H1 (cell line): Measurements from ENCODE around the gene TRMT61A. TPM values are rescaled to one million over a fixed set of nuclear protein-coding genes. Genes with fewer than 3 reads are reported as not detected.

Experiments used
- CTCF ChIA-PET: fragments of 300-600 bp; sonication (Branson Sonifier 250); formaldehyde crosslinking; loops from one replicate; lab custom pipeline; 2021; ENCODE audit not compliant: partially characterized antibody; lab: Charles Lee
- POLR2A ChIA-PET: fragments of 300-600 bp; sonication (Branson Sonifier 250); formaldehyde crosslinking; loops from one replicate; lab custom pipeline; 2021; ENCODE audit warnings: inconsistent platforms; ENCODE audit not compliant: partially characterized antibody; lab: Charles Lee
- DNase-seq, 2 experiments: peaks; one replicate each; pipeline versions ENCODE4 v3.0.0 to v3.0.0-alpha.2; 2010 to 2022; ENCODE audit warnings: low spot score in 2 of 2, low read depth in 1 of 2, mixed read lengths in 1 of 2
- FAIRE-seq: peaks from 2 replicates; lab custom pipeline; 2011; peaks lifted over from hg19 to GRCh38; lab: Jason Lieb, UNC
- H2AFZ ChIP-seq: 2 replicates; pipeline ENCODE4 v1.8.1; 2012; ENCODE audit warnings: low read length, inconsistent platforms
- H2AK5ac ChIP-seq: 2 replicates; pipeline ENCODE4 v1.6.1; 2013; ENCODE audit warnings: low read depth, low read length
- H2BK120ac ChIP-seq: replicated peaks from 2 replicates; pipeline ENCODE3; 2013; ENCODE audit warnings: low read depth, low read length, inconsistent platforms
- H2BK12ac ChIP-seq: 2 replicates; pipeline ENCODE4 v1.6.1; 2013; ENCODE audit warnings: low read depth, low read length
- H2BK15ac ChIP-seq: 2 replicates; pipeline ENCODE4 v1.6.1; 2013; ENCODE audit warnings: low read length
- H2BK20ac ChIP-seq: 2 replicates; pipeline ENCODE4 v1.6.1; 2013; ENCODE audit warnings: low read length
- H2BK5ac ChIP-seq: 2 replicates; pipeline ENCODE4 v1.6.1; 2013; ENCODE audit warnings: low read depth, low read length
- H3K14ac ChIP-seq: 2 replicates; pipeline ENCODE4 v1.6.1; 2013; ENCODE audit warnings: inconsistent platforms; ENCODE audit not compliant: insufficient read length
- H3K18ac ChIP-seq: 2 replicates; pipeline ENCODE4 v1.6.1; 2013; ENCODE audit warnings: low read length; ENCODE audit errors: extremely low read depth
- H3K23ac ChIP-seq: 2 replicates; pipeline ENCODE4 v1.6.1; 2013; ENCODE audit warnings: inconsistent platforms; ENCODE audit not compliant: insufficient read length
- H3K23me2 ChIP-seq: 2 replicates; pipeline ENCODE4 v1.6.1; 2013; ENCODE audit warnings: low read depth, low read length
- H3K27ac ChIP-seq: 2 replicates; pipeline ENCODE4 v1.6.1; 2011; ENCODE audit warnings: low read depth, low read length, inconsistent platforms
- H3K27me3 ChIP-seq, 4 experiments: replicated peaks in 1 of 4; 1 replicate in 1 of 4; 2 replicates in 3 of 4; pipeline versions ENCODE4 v1.6.1 to v1.8.1; 2011 to 2013; ENCODE audit warnings: low read length in 3 of 4, mild to moderate bottlenecking in 3 of 4, inconsistent platforms in 2 of 4, mixed read lengths in 2 of 4, moderate library complexity in 1 of 4; ENCODE audit not compliant: control insufficient read depth in 3 of 4, insufficient read depth in 3 of 4; ENCODE audit errors: extremely low read depth in 1 of 4
- H3K36me3 ChIP-seq, 4 experiments: 2 replicates each; pipeline versions ENCODE4 v1.6.1 to v1.8.1; 2011 to 2013; ENCODE audit warnings: mild to moderate bottlenecking in 4 of 4, low read length in 3 of 4, moderate library complexity in 2 of 4, control low read depth in 1 of 4, inconsistent platforms in 1 of 4; ENCODE audit not compliant: insufficient read depth in 4 of 4, control insufficient read depth in 2 of 4
- H3K4ac ChIP-seq: replicated peaks from 2 replicates; pipeline ENCODE3; 2013; ENCODE audit warnings: low read length, low read depth, mixed read lengths, inconsistent platforms; ENCODE audit not compliant: insufficient read length
- H3K4me1 ChIP-seq, 4 experiments: replicated peaks in 1 of 4; 1 replicate in 1 of 4; 2 replicates in 3 of 4; pipeline versions ENCODE4 v1.6.1 to v1.8.1; 2011 to 2013; ENCODE audit warnings: low read length in 3 of 4, inconsistent platforms in 2 of 4, mixed read lengths in 1 of 4; ENCODE audit not compliant: insufficient read depth in 4 of 4, control insufficient read depth in 3 of 4
- H3K4me2 ChIP-seq, 2 experiments: 2 replicates each; pipeline versions ENCODE4 v1.6.1 to v1.8.1; 2011 to 2013; ENCODE audit warnings: low read depth in 2 of 2, low read length in 2 of 2, control low read depth in 1 of 2, inconsistent platforms in 1 of 2, mild to moderate bottlenecking in 1 of 2; ENCODE audit not compliant: insufficient read depth in 1 of 2
- H3K4me3 ChIP-seq, 4 experiments: fragments of 200-600, 300-600 bp in 1 of 4; sonication (generic), shearing (Covaris generic), sonication (Bioruptor Twin) in 1 of 4; 2 replicates each; pipeline versions ENCODE4 v1.5.1 to v1.8.1; 2011 to 2016; ENCODE audit warnings: low read length in 4 of 4, low read depth in 3 of 4, control low read depth in 2 of 4, inconsistent platforms in 2 of 4, mild to moderate bottlenecking in 2 of 4, mixed read lengths in 1 of 4, moderate library complexity in 1 of 4; ENCODE audit not compliant: insufficient read depth in 2 of 4; ENCODE audit errors: extremely low read depth in 1 of 4
- H3K56ac ChIP-seq: replicated peaks from 2 replicates; pipeline ENCODE3; 2013; ENCODE audit warnings: low read depth, mild to moderate bottlenecking, mixed read lengths, low read length, inconsistent platforms; ENCODE audit not compliant: insufficient read length
- H3K79me1 ChIP-seq: 2 replicates; pipeline ENCODE4 v1.6.1; 2013; ENCODE audit warnings: low read depth, low read length, control low read depth
- H3K79me2 ChIP-seq, 2 experiments: 2 replicates each; pipeline versions ENCODE4 v1.6.1 to v1.8.1; 2012 to 2013; ENCODE audit warnings: low read length in 2 of 2, mild to moderate bottlenecking in 2 of 2, inconsistent platforms in 1 of 2; ENCODE audit not compliant: insufficient read depth in 2 of 2, control insufficient read depth in 1 of 2
- H3K9ac ChIP-seq, 4 experiments: replicated peaks in 1 of 4; 1 replicate in 1 of 4; 2 replicates in 3 of 4; pipeline versions ENCODE4 v1.6.1 to v1.8.1; 2011 to 2013; ENCODE audit warnings: low read depth in 3 of 4, low read length in 3 of 4, control low read depth in 2 of 4, mild to moderate bottlenecking in 2 of 4, moderate library complexity in 2 of 4, inconsistent platforms in 1 of 4; ENCODE audit errors: extremely low read depth in 1 of 4
- H3K9me3 ChIP-seq, 2 experiments: 2 replicates each; pipeline versions ENCODE4 v1.6.1 to v1.8.1; 2012 to 2013; ENCODE audit warnings: mild to moderate bottlenecking in 2 of 2, moderate library complexity in 2 of 2, control low read depth in 1 of 2, inconsistent platforms in 1 of 2, low read depth in 1 of 2, low read length in 1 of 2, mixed read lengths in 1 of 2; ENCODE audit not compliant: insufficient read depth in 2 of 2
- H4K20me1 ChIP-seq, 2 experiments: replicated peaks in 1 of 2; 2 replicates each; pipeline versions ENCODE3 to v1.8.1; 2011 to 2013; ENCODE audit warnings: inconsistent platforms in 2 of 2, low read length in 2 of 2, mild to moderate bottlenecking in 1 of 2; ENCODE audit not compliant: insufficient read depth in 2 of 2, control insufficient read depth in 1 of 2
- H4K5ac ChIP-seq: 2 replicates; pipeline ENCODE4 v1.6.1; 2013; ENCODE audit warnings: low read length, low read depth, mixed read lengths, inconsistent platforms; ENCODE audit not compliant: insufficient read length
- H4K8ac ChIP-seq: 2 replicates; pipeline ENCODE4 v1.8.0; 2013; ENCODE audit warnings: mild to moderate bottlenecking, moderate library complexity, low read length, inconsistent platforms; ENCODE audit not compliant: insufficient read depth; ENCODE audit errors: extremely low read depth
- H4K91ac ChIP-seq: replicated peaks from 2 replicates; pipeline ENCODE3; 2013; ENCODE audit warnings: low read length, mixed read lengths, inconsistent platforms; ENCODE audit not compliant: insufficient read length
- BACH1 ChIP-seq: IDR thresholded peaks from 2 replicates; pipeline ENCODE4 v1.6.1; 2012; ENCODE audit warnings: low read length, improper control_type of control experiment
- CREB1 ChIP-seq: IDR thresholded peaks from 2 replicates; pipeline ENCODE4 v1.6.1; 2012; ENCODE audit warnings: inconsistent platforms
- EGR1 ChIP-seq: IDR thresholded peaks from 2 replicates; pipeline ENCODE4 v1.6.1; 2011; ENCODE audit warnings: low read depth, low read length, borderline replicate concordance
- JUND ChIP-seq: IDR thresholded peaks from 2 replicates; pipeline ENCODE4 v1.6.1; 2011; ENCODE audit warnings: mild to moderate bottlenecking, improper control_type of control experiment, low read length
- NRF1 ChIP-seq: IDR thresholded peaks from 2 replicates; pipeline ENCODE4 v1.6.1; 2011; ENCODE audit warnings: mild to moderate bottlenecking, low read depth, low read length, improper control_type of control experiment
- RNF2 ChIP-seq: fragments of 200-900, 300-1000 bp; sonication (generic); IDR thresholded peaks from 2 replicates; pipeline ENCODE4 v1.7.1; 2016; ENCODE audit warnings: borderline replicate concordance, low read depth, mild to moderate bottlenecking, antibody characterized with exemption, low read length; ENCODE audit not compliant: poor library complexity, severe bottlenecking; ENCODE audit errors: missing control alignments
- SAP30 ChIP-seq: fragments of 300-600 bp; sonication (generic); IDR thresholded peaks from 2 replicates; pipeline ENCODE4 v1.7.1; 2012; ENCODE audit warnings: low read length, moderate library complexity, mild to moderate bottlenecking, inconsistent platforms; ENCODE audit not compliant: insufficient read depth, insufficient replicate concordance
- TEAD4 ChIP-seq: IDR thresholded peaks from 2 replicates; pipeline ENCODE4 v1.6.1; 2012; ENCODE audit warnings: low read depth, low read length, inconsistent platforms, mixed read lengths
- WGBS, 2 experiments: shearing (Covaris generic) in 1 of 2; methylation state at CpG; one replicate each; pipeline versions ENCODE4 v1.1.6 to v1.1.7; 2013 to 2015; ENCODE audit warnings: low lambda C conversion rate in 2 of 2, mixed read lengths in 2 of 2, inconsistent platforms in 1 of 2, low coverage in 1 of 2, missing lambda C conversion rate in 1 of 2; ENCODE audit not compliant: insufficient replicate concordance in 2 of 2, insufficient coverage in 1 of 2, insufficient read length in 1 of 2; ENCODE audit errors: extremely low coverage in 1 of 2, missing lambda C conversion rate in 1 of 2; 5-methylcytosine and 5-hydroxymethylcytosine counted together
- polyA plus RNA-seq, 7 experiments: library from polyadenylated mRNA; depleted of rRNA in 3 of 7; stranded (reverse) in 5 of 7; unstranded in 2 of 7; fragments of >200 nt in 5 of 7; fragments of 200-250 nt in 2 of 7; gene quantifications; 1 replicate in 5 of 7; 2 replicates in 1 of 7; 4 replicates in 1 of 7; pipeline versions ENCODE4 v1.2.1 to v1.2.3, GENCODE V29; 2011 to 2013; ENCODE audit warnings: missing spikeins in 2 of 7, mixed read lengths in 2 of 7
- total RNA-seq: library from RNA; stranded (reverse); fragmentation: NEBNext Ultra II Directional; extraction: Animal tissue kit (Norgen Biotek cat#: 25700); gene quantifications from 2 replicates; pipeline ENCODE4 v1.2.1, GENCODE V29; 2021

Gene TRMT61A
- total and polyA plus RNA-seq, 2 of the 8 experiments (the other 6 are each of a cell fraction or from before 2014, with no cell fraction given), result 15.8 to 19.0 TPM

- Histone ChIP-seq H2BK12ac (no peak overlapping the region), H3K79me1 (peaks cover 24% of the 10 kb centered on the region), H3K4me3 (no peak overlapping the region), H3K23me2 (peaks cover 8% of the 10 kb centered on the region; the same call in 1 of the 2 replicates), H4K91ac (no peak overlapping the region), H3K4me2 (no peak overlapping the region), H3K9ac (no peak overlapping the region), H3K9me3 (no peaks in the 10 kb centered on the region), H3K56ac (no peak overlapping the region), H3K79me2 (peaks cover 5 to 20% of the 10 kb centered on the region in 2 experiments; a peak in 3 of 4 replicates), H4K5ac (no peak overlapping the region), H2BK20ac (no peak overlapping the region), H4K20me1 (peaks cover 13 to 42% of the 10 kb centered on the region in 2 experiments), H2BK120ac (no peak overlapping the region), H2BK15ac (no peak overlapping the region), H2AK5ac (no peak overlapping the region), H4K8ac (no peak overlapping the region), H2AFZ (no peak overlapping the region), H3K27me3 (no peaks in the 10 kb centered on the region; a peak in 1 of 7 replicates), H3K36me3 (peaks cover 0 to 17% (median 1%) of the 10 kb centered on the region in 4 experiments; a peak in 3 of 8 replicates), H3K27ac (no peak overlapping the region), H3K4me1 (peaks cover 0 to 12% (median 10%) of the 10 kb centered on the region in 4 experiments; a peak in 6 of 7 replicates), H2BK5ac (no peak overlapping the region), H3K23ac (no peak overlapping the region), H3K18ac (no peak overlapping the region), H3K14ac (no peak overlapping the region), H3K4ac (no peak overlapping the region)
- FAIRE-seq (no peak), DNase-seq (no peak)
- TF ChIP-seq BACH1 (no peak), RNF2 (no peak), CREB1 (no peak), SAP30 (no peak), JUND (no peak), TEAD4 (no peak), EGR1 (no peak), NRF1 (no peak)
- CTCF ChIA-PET, result interaction anchor here (1.1 to 28.8 kb wide), 3 partner anchors 15 to 427 kb away, joined by 3 to 921 read pairs (median 230); partner anchors contain the start of gene CKB
- POLR2A ChIA-PET, result interaction anchor here (1.1 to 29.8 kb wide), 5 partner anchors 9 to 31 kb away, joined by 3 to 844 read pairs (median 6); partner anchors contain the start of genes BAG5, CKB and COA8
- 97% methylated on average over 11 of the region's 15 CpGs; no CpG with 5 or more reads in 1 of the 2 experiments for WGBS, 2 experiments
Observed at GRCh38 chr14:103531421-103532215, 2.6 kb downstream of the TRMT61A start.
